ENCODE measurements around the gene DDR1.
"Not testable (repeated sequence)": the region's sequence is repeated elsewhere in the genome, so short reads cannot be mapped to it uniquely, and the experiment has no call there.

DDR1 gene

DNA sequence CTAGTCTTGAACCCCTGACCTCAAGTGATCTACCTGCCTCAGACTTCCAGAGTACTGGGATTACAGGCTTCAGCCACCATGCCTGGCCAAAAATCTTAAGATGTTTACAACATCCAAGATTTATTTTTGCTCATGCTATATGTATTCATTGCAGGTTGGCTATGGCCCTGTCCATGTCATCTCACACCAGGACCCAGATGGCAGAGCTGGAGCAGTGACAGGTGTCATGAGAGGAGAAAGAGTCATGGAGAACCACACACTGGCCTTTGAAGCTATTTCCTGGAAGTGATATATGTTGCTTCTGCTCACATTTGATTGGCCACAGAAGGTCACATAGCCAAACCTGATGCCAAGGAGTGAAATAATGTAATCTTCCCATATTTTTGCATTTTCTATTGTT lies 13.8 kb upstream of the DDR1 start:
- H3K4me3 ChIP-seq (ENCODE audit: low read length) = no peak overlapping the region
- no peak for DNase-seq (ENCODE audit: low read depth)
- TF ChIP-seq, protein P1, sequence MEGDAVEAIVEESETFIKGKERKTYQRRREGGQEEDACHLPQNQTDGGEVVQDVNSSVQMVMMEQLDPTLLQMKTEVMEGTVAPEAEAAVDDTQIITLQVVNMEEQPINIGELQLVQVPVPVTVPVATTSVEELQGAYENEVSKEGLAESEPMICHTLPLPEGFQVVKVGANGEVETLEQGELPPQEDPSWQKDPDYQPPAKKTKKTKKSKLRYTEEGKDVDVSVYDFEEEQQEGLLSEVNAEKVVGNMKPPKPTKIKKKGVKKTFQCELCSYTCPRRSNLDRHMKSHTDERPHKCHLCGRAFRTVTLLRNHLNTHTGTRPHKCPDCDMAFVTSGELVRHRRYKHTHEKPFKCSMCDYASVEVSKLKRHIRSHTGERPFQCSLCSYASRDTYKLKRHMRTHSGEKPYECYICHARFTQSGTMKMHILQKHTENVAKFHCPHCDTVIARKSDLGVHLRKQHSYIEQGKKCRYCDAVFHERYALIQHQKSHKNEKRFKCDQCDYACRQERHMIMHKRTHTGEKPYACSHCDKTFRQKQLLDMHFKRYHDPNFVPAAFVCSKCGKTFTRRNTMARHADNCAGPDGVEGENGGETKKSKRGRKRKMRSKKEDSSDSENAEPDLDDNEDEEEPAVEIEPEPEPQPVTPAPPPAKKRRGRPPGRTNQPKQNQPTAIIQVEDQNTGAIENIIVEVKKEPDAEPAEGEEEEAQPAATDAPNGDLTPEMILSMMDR (IDR thresholded peaks at IDR 0.05; ENCODE audit: insufficient read depth, low read depth, low read length, missing control alignments) = no peak

DNA sequence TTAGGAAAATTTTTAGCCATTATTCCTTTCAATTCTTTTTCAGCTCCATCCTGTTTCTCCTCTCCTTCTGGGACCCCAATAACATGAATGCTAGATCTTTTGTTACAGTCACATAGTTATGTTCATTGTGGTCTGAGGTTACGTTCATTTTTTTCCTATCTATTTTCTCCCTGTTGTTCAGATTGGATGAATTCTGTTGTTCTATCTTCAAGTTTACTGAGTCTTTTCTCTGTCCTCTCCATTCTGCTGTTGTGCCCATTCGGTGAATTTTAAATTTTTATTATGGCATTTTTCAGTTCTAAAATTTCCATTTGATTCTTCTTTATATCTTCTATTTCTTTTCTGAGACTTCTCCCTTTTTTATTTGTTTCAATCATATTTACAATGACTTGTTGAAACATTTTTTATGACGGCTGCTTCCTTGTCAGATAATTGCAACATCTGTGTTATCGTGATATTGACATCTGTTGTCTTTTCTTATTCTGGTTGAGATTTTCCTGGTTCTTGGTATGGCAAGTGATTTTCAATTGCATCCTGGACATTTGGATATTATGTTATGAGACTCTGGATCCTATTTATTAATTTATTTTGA lies 12.6 kb upstream of the DDR1 start:
- DNase-seq (ENCODE audit: low read depth) = no peak
- no peak overlapping the region for H3K4me3 ChIP-seq (ENCODE audit: low read length)
- TF ChIP-seq, protein P1 (IDR thresholded peaks at IDR 0.05; ENCODE audit: insufficient read depth, low read depth, low read length, missing control alignments) = no peak

DNA sequence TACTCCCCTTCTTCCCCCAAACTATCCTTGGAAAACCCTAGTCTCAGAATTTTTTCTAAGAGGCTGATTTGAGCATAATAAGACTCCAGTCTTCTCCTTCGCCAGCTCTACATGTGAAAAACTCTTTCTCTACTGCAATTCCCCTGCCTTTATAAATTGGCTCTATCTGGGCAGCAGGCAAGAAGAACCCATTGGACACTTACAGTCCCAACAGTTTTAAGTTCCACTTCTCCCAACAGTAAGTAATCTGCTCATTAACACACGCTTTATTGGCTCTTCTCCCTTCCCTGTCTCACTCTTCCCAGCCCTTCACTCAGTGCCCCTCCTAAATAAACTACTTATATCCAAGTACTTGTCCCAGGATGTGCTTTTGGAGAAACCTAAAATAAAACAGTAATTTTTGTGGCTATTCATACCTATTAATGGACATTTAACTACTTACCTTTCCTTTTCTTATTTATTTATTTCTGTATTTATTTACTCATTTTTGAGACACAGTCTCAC lies 11.1 kb upstream of the DDR1 start:
- DNase-seq (ENCODE audit: low read depth) = no peak
- H3K4me3 ChIP-seq (ENCODE audit: low read length) = no peak overlapping the region
- TF ChIP-seq, protein P1 (IDR thresholded peaks at IDR 0.05; ENCODE audit: insufficient read depth, low read depth, low read length, missing control alignments) = no peak

DNA sequence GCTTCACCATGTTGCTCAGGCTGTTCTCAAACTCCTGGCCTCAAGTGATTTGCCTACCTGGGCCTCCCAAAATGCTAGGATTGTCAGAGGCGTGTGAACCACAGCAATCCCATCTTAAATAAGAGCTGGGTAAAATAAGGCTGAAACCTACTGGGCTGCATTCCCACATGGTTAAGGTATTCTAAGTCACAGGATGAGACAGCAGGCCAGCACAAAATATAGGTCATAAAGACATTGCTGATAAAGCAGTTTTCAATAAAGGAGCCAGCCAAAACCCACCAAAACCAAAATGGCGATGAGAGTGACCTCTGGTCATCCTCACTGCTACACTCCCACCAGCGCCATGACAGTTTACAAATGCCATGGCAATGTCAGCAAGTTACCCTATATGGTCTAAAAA lies 10.5 kb upstream of the DDR1 start:
- H3K4me3 ChIP-seq (ENCODE audit: low read length); DNase-seq (ENCODE audit: low read depth): not testable (repeated sequence)

DNA sequence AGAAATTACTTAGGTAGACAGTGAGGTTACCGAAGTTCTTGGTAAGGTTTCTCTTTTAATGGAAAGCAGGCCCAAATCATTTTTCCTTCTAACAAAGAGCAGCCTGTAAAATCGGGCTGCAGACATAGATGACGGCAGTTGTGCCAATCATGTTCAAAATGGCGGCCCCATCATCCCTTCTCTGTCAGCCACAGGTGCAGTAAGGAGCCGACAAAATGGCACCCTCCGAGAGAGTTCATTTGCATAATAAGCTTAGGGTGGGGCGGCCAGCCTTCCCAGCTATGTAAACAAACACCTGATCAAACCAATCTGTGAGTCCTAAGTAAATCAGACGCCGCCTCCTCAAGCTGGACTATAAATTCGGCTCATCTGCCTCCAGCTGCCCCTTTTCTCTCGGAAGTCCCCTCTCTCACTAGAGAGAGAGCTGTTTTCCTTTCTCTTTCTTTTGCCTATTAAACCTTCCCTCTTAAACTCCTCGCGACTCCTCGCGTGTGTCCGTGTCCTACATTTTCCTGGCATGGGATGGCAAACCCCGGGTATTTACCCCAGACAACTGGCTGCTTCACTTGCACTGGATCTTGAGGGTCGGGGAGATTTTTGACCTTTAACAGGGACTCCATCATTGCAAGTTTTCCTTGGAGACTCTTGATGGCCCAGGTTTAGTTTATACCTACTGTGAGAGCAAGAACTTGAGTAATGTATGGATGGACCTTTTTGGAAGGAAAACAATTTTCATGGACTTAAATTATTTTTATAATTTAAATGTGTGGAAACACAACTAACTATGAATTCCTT lies 8.9 kb upstream of the DDR1 start:
- peak; percentile 68 for DNase-seq (ENCODE audit: low read depth)
- TF ChIP-seq, protein P1 (IDR thresholded peaks at IDR 0.05; ENCODE audit: insufficient read depth, low read depth, low read length, missing control alignments) = no peak
- H3K4me3 ChIP-seq (ENCODE audit: low read length) = no peak overlapping the region

DNA sequence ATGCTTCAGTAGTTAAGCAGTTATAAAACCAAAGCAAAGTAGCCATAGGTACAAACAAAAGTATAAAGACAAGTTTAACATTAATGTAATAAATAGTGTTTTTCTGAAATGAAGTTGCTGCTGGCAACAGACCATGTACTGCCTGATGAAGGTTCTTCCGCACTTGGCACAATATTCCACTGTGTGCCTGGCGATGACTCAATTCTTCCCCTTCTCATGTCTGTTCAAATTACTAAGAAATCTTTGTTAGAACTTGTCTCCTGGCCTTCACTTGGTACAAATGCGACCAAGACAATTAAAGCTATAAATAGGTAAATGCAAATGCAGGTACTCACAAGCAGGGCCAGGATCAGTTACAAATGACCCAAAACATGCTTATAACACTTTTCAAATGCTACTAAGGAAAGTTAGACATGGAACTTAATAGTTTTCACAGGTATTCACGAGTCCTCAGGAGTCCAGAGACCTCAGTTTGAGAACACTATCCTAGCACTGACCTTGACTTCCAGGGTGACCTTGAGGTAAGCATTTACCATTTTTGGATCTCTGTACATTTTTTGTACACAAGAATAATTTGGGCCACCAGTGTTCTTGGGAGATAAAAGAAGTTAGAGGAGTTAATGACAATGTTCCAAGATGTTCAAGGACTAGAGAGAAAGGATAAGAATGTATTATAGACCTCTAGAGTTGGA lies 8.1 kb upstream of the DDR1 start:
- TF ChIP-seq, protein P1 (IDR thresholded peaks at IDR 0.05; ENCODE audit: insufficient read depth, low read depth, low read length, missing control alignments) = no peak
- DNase-seq (ENCODE audit: low read depth) = peak; percentile 97
- H3K4me3 ChIP-seq (ENCODE audit: low read length) = no peak overlapping the region

Data from epithelial cell of esophagus (primary cell).